HG02884 (cell line): Measurements from ENCODE around the gene COL18A1.
"Not testable (repeated sequence)": the region's sequence is repeated elsewhere in the genome, so short reads cannot be mapped to it uniquely, and the experiment has no call there.

Experiments used
- ATAC-seq: cut with Tn5 transposase; IDR thresholded peaks from one replicate; pipeline ENCODE4 v1.9.1; 2021; ENCODE audit warnings: mild to moderate bottlenecking, moderate library complexity; ENCODE audit not compliant: unreplicated experiment

The COL18A1 gene

DNA sequence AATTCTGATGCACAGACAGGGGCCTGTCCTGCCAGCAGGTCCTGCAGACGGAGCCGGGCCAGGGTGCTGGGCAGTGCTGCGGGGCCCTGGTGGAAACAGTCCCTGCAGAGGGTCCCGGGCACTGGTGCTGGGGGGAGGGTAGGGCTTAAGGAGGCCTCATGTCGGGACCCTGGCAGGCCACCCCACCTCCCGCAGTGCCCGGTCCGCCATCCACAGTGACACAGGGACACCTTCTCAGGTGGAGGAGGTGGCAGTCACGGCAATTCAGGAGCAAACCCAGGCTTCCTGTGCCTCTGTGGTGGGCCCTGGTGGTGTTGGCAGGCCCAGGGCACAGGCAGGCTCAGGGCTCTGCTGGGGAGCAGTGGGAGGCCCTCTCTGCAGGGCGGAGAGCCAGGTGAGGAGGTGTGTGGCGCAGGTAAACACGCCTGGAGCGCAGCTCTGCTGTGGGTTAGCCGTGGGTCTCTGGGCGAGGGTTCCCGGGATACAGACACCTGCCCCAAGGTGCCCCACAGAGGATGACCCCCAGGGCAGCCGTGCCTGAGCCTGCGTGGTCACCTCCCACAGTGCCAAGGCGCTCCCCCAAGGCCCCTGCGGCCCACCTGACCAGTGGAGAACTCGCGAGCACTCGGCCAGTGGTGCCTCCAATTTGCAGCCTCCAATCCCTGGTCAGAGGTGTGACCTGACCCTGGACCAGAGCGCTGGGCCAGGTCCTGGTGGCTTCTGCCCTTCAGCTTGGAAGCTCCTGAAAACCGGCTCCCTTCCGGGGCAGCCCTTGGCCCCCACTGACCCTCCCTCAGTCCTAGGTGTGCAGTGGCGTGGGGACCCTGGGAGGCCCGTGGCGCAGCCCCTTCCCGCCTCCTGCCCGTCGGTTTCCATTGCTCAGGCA lies 19.2 kb downstream of the COL18A1 start:
- no peak for ATAC-seq

DNA sequence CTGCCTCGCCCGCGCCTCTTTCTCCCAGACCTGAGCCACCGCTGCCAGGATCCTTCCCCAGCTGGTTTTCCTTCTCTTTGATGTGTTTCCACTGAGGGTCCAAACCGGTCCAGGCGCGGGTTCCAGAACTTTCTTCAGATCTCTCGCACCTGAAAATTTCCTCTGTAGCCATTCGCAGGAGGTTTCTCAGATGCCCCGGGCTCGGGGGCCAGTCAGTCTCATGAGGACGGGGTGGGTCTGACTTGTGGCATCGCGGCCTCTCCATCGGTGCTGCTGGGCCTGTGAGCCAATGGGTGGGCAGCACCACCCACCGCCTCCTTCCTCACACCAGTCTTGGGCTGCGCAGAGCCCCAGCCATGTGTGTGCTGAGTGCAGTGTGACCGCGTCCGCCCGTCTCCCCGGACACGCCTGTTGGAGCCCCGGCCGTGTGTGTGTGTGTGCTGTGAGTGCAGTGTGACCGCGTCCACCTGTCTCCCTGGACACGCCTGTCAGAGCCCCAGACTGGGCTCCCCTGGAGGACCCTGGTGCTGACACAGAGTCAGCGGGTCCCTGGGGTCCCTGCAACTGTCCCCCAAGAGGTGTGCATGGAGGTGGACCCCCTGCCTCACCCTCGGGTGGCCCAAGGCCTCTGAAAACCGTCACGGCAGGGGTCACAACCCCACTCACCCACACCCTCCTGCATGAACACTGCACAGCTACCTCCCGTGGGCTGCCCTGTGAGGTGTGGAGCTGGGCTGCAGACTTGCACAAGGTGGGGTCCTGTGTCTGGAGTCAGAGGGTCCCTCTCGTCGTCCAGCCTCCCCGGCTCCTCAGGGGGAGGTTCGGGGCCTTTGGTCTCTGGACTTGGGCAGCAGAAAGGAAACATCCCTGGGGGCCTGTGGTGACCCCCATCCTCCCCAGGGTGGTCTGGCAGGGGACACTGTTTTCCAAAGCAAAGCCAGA lies 20.2 kb downstream of the COL18A1 start:
- no peak for ATAC-seq

DNA sequence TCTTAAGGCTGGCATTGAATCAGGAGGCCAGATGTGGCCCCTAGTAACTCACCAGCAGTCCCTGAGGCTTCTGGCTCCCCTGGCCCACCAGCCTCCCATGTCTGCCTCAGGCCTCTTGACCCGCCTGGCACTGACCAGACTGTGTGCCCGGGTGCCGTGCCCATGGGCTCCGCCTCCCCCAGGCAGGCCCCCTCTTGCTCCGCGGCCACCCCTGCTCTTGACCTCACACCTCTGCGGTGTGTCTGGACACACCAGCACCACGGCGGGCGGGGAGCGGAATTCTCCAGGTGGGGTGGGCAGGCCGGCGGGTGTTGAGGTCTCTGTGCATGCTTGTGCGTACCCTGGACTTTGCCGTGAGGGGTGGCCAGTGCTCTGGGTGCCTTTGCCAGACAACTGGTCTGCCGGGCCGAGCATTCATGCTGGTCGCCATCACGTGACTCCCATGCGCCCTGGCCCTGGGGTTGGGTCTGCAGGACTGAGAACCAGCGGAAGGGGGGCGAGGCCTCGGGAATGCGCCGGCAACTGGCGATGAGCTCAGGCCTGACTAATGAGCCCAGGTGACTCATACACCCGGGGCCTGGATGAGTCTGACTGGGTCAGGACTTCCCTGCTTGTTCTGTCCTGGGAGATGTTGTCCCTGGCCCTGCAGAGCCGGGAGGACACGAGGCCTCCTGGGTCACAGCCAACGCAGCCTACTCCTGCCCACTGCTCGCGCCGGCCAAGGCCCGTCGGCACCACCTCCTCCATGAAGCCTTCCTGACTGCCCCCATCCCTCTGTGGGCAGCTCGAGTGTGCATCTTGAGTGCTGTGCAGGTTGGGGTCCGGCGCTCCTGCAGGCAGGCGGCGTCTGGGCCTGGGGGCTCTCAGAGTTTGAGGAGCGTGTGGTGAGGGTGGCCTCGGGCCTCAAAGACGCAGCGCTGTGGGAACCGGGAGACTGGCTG lies 22.6 kb downstream of the COL18A1 start:
- ATAC-seq, result no peak

DNA sequence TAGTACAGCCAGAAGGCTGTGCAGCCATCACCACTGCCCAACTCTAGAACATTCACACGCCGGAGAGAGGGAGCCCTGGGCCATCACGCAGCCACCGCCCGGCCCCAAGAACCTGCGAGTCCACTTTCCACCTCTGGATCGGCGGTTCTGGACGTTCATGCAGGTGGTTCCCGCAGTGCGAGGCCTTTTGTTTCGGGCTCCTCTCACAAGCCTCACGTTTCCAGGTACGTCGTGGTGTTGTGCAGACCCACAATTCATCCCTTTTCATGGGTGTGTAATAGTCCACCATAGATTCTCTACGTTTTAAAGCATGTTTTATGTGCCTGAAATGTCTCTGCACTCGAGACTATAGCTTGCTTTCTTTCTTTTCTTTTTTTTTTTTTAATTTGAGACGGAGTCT lies 23.6 kb downstream of the COL18A1 start:
- no peak for ATAC-seq

DNA sequence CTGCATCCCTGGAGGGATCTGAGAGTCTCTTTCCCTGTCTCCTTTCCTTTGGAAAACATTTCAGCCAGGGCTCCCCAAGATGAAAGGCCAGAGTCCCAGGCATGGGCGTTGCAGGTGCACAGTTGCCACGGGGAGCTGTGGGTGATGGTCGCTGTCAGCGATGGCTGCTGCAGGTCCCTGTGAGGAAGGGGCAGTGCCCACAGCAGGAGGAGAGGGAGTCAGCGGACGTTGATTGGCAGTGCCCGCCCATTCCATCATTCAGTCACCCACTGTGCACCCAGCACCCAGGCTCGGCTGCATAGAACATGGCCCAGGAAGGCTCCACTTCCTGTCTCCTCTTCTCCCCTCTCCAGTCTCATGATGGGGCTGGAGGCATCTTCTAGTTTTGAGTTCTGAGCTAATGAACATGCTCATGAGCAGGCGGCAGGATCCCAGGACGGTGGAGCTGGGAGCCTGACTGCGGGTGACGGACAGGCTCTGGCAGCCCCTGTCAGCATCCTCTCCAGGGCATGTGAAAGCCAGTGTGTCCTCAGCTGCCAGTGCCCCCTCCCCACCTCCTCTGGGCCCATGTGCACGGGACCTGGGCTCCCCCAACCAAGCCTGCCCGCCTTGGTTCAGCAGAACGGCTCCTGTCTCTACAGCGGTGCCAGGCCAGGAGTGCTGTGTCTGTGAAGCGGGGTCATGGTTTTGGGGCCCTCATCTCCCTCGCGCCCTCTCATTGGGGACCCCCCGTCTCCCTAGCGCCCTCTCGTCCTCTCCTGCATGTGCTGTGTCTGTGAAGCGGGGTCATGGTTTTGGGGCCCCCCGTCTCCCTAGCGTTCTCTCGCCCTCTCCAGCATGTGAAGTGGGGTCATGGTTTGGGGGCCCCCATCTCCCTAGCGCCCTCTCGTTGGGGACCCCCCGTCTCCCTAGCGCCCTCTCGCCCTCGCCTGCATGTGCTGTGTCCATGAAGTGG lies 24.5 kb downstream of the COL18A1 start:
- no peak for ATAC-seq

DNA sequence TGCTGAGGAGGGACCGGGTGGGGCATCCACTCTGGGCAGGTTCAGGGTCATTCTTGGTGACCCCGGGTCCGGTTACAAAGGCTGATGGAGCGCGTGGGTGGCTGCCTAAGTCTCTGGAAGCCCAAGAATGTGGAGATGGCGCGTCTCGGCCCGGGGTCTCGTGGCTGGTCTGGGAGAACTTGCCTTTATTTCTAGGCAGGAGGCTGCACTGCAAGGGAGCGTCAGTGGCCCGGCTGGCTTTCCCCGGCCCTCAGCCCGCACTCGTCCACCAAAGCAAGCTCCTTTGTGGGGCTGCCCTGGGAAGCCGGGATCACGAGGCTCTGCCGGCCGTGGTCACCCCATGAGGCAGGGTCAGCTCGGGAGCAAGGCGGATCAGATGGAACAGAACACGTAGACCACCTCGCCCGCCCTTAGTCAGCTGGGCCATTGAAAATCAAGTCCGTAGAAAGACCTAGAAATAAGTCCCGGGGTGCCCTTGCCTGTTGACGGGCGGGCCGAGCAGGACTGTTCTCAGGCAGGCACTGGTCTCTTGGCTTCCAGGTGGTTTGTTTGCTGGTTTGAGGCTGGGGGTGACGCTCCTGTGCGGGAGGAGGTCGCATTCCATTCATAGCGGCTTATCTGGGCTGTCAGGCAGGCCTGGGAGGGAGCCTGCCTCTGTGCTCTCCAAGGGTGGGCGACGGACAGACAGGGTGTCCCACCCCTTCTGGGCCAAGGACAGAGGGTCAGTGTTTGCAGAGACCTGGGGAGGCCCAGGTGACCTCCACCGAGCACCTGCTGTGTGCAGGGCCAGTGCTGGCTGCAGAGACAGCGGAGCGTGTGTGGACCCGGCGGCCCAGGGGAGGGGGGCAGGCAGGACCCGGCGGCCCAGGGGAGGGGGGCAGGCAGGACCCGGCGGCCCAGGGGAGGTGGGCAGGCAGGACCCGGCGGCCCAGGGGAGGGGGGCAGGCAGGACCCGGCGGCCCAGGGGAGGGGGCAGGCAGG lies 25.8 kb downstream of the COL18A1 start:
- no peak for ATAC-seq

DNA sequence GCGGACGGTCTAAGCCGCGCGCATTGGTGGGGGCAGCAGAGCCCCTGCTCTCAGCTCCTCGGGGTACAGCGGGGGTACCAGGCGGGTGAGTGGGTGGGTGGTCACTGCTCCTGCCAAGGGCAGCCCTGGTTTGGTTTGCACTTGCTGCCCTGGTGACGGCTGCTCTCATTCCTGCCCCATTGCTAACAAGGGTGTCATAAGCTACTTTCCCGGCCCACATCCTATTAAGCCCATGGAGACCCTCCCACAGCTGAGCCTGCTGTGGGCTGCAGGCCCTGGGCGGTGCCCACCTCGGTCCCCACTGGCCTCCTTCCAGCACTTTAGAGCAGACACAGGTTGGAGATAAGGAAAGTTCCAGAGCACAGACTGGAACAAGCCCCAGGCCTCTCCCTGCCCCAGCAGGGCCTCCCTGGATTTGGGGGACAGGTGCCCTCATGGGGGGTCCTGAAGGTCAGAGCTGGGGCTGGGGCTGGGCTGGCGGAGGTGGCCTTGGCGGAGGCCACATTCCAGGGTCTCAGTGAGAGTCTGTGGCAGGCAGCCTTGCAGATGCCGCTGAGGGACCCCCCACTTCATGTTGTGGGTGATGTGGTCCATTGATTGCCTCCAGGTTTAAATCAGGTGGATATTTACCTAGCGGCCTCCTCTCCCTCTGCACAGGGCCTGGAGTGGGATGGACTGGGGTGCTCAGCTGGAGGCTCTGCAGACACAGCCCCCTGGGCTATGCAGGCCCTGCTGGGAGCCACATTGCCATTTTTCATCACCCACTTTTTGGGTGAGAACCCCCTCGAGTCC lies 27.0 kb downstream of the COL18A1 start:
- ATAC-seq, result no peak

DNA sequence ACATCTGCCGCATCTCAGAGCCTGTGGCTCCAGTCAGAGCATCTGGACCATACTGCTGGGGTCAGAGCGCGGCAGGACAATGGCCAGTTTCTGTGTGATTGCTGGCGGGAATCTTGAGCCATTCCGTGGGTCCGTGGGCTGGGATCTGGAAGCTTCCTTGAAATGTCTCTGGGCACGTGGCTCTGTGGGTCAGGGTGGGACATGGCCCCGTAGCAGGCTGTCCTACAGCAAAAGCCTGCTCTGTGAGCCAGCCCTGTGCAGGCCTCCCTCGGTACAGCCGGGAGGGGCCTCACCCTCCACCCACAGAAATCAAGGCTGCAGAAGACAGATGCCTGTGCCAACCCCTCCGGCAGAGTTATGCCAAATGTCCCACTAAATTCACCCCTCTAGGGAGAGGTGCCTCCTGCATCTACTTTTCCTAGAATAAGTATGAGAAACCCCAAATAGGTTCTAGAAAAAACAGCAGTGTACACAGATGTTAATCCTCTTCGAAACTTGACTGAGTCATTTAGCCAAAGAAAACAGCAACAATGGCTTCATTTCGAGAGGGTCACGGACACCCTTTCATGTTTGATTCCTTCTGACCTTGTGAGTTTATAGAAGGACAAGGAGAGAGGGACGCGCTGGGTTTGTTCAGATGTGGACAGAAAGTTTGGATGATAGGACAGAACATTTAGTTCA lies 27.8 kb downstream of the COL18A1 start:
- ATAC-seq, result no peak

DNA sequence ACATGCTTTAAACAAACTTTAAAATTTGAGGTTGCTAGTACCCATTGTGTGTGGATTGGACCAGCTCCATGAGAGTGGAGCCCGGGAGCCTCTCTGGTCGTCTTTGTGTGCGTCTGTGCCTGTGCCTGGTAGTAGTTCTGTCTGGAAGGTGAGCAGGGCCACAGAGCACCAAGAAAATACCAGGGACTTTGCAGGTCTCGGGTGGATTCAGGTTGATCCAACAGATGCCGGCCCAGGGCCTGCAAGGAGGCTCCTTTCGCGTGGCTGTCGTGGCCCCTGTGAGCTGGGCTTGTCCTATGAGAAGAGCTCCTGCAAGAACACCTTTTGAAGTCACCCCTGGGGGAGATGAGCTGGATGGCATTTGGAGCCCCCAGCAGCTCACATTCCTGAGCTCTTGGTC lies 28.3 kb downstream of the COL18A1 start:
- no peak for ATAC-seq

DNA sequence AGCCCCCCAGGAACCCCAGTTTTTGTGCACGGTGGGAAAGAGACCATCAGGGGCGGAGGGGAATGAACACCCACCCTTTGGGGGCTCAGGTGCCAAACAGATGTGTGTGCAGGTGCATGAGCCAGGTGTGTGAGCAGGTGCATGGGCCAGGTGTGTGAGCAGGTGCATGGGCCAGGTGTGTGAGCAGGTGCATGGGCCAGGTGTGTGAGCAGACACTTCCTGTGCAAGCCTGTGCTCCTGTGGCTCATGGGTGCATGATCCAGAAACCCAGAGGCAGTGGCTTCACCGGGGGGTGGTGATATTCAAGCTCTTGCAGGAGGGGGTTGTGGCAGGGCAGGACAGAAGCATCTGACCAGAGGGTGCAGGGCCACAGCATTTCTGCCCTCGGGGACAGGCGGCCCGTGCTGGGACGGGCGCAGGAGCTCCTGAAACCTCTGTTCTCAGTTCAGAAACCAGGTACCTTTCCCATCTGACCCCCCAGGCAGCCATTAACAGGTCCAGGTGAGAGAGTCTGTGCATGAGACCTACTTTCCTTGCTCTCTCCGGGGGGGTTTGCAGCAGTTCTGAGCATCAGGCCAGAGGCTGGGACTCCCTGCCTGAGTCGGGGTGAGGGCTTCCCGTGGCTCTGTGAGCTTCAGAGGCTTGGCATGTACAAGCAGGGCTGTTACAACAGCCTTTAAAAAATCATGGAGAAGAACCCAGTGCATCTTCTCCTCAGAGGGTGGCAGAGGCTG lies 29.1 kb downstream of the COL18A1 start:
- no peak for ATAC-seq

DNA sequence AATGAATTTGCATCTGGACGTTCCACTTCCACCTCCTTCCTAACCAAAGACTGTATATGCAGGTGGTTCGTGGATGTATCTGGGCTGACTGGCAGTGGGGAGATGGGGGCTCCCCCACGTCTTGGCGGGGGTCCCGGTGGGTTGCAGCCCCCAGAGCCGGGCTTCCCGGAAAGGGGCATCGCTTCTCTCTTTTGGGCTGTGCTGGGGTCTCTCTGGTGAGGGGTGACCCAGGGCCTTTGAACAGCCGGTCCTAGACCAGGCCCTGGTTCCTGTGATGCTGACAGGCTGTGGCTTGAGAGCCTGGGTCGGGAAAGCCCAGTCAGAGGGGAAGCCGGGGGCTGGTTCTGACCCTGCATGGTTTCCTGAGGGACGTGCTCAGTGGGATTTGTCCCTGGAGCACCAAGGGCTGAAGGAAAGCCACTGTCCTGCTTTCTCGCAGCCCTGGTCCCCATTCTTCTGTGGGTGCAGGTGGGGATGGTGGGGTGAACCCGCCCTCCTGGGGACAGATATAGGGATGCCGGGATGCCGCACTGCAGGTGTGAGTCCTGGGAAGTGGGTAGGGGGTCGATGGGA lies 29.8 kb downstream of the COL18A1 start:
- ATAC-seq, result no peak

DNA sequence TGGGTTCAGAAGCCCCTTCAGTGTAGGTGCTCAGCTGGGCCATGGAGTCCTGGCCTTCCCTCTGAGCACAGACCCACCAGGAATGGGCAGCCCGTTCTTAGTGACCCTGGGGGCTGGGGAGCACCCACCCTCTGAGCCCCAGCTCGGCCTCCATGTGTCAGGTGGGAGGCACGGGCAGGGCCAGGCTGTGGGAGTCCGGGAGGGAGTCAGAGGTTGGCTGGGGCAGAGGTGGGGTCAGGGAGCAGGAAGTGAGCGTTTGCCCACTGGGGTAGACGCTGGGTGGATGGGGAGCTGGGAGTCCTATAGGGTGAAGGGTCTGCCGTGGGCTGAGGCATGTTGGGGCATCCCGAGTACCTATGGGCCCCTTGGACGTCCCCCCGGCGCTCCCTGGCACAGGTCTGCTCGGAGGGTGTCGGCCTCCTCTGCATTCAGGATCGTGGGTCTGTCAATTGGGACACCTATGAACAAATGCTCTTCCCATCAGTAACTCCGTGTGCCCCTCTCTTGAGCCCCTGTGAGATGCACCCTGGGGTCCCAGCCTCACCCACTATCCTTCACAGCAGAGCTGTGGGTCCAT lies 30.5 kb downstream of the COL18A1 start:
- ATAC-seq, result no peak

DNA sequence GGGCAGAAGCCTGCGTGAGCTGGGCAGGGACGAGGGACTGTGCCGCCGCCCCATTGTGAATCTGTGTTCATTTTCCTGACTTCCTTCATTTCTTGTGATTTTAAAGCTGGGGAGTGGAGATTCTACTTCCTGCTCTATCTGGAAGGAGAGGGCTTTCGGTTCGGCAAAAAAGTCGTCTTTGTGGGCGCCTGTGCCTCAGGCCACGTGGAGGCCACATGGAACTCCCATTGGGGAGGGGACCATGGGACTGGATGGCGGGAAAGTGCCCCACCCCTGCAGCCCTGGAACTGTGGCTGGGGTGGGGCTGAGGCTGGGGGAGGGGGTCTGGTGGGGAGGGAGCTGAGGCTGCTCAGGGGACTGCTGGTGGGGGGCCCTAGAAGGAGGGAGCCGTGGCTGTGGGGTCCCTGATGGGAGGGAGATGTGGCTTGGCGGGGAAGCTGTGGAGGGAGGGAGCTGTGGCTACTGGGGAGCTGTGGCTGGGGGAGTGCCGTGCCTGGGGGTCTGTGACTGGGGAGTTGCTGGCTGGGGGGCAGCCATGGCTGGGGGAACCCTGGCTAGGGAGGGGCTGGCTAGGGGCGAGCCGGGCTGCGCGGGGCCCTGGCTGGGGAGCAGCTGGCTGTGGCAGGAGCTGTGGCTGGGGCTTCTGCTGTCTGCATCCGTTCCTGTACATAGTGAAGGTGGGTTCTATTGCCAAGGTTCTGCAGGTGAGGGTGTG lies 31.5 kb downstream of the COL18A1 start:
- ATAC-seq, result no peak

DNA sequence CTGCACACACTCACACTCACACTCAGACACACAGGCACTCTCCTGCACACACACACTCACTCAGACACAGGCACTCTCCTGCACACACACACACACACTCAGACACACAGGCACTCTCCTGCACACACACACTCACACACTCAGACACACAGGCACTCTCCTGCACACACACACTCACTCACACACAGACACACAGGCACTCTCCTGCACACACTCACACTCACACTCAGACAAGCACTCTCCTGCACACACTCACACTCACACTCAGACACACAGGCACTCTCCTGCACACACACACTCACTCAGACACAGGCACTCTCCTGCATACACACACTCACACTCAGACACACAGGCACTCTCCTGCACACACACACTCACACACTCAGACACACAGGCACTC lies 32.9 kb downstream of the COL18A1 start:
- not testable (repeated sequence) for ATAC-seq
